DOHH2 (cell line): ENCODE measurements around the gene DHRS12.

Experiments used
- H3F3A ChIP-seq: fragments of 200-600 bp; sonication (generic), shearing (Covaris generic); 2 replicates; pipeline ENCODE4 v1.6.0; 2016; ENCODE audit warnings: antibody characterized with exemption, mild to moderate bottlenecking; ENCODE audit not compliant: control insufficient read depth, insufficient read depth
- H3K27ac ChIP-seq: fragments of 200-600 bp; sonication (generic); 2 replicates; pipeline ENCODE4 v1.5.1; 2014; ENCODE audit warnings: low read depth, mild to moderate bottlenecking, low read length, moderate library complexity
- H3K27me3 ChIP-seq: fragments of 200-600 bp; sonication (generic); 2 replicates; pipeline ENCODE4 v1.6.1; 2014; ENCODE audit warnings: mild to moderate bottlenecking, low read length, mixed read lengths; ENCODE audit not compliant: control insufficient read depth
- H3K36me3 ChIP-seq: fragments of 200-600 bp; sonication (generic); 2 replicates; pipeline ENCODE4 v1.6.1; 2014; ENCODE audit warnings: mild to moderate bottlenecking, low read length, moderate library complexity, mixed read lengths; ENCODE audit not compliant: control insufficient read depth
- H3K4me1 ChIP-seq: fragments of 200-600 bp; sonication (generic); 2 replicates; pipeline ENCODE4 v1.6.1; 2014; ENCODE audit warnings: mild to moderate bottlenecking, low read length, mixed read lengths; ENCODE audit not compliant: control insufficient read depth
- H3K4me2 ChIP-seq: fragments of 200-600 bp; sonication (generic); 2 replicates; pipeline ENCODE4 v1.6.0; 2014; ENCODE audit warnings: mild to moderate bottlenecking, low read length, moderate library complexity
- H3K4me3 ChIP-seq: fragments of 200-600 bp; sonication (generic); 2 replicates; pipeline ENCODE4 v1.5.1; 2014; ENCODE audit warnings: mild to moderate bottlenecking, low read length, mixed read lengths
- H3K79me2 ChIP-seq: fragments of 200-600 bp; sonication (generic); 2 replicates; pipeline ENCODE4 v1.6.1; 2014; ENCODE audit warnings: mild to moderate bottlenecking, low read length, mixed read lengths; ENCODE audit not compliant: control insufficient read depth
- H3K9me2 ChIP-seq: fragments of 200-600 bp; sonication (generic); replicated peaks from 2 replicates; pipeline ENCODE4 v1.6.1; 2014; ENCODE audit warnings: mild to moderate bottlenecking, low read length, mixed read lengths; ENCODE audit not compliant: control insufficient read depth
- H3K9me3 ChIP-seq: fragments of 200-600 bp; sonication (generic); 2 replicates; pipeline ENCODE4 v1.6.1; 2014; ENCODE audit warnings: antibody characterized with exemption, low read length, mixed read lengths; ENCODE audit not compliant: control insufficient read depth, insufficient read depth
- H4K20me1 ChIP-seq: fragments of 200-600 bp; sonication (generic); 2 replicates; pipeline ENCODE4 v1.6.0; 2014; ENCODE audit warnings: low read depth, mild to moderate bottlenecking, antibody characterized with exemption, low read length, moderate library complexity; ENCODE audit not compliant: control insufficient read depth, insufficient read depth
- EZH2phosphoT487 ChIP-seq: fragments of 200-600 bp; sonication (generic); IDR thresholded peaks from 2 replicates; pipeline ENCODE4 v1.6.1; 2017; ENCODE audit warnings: borderline replicate concordance, mild to moderate bottlenecking, antibody characterized with exemption, low read length, moderate library complexity, mixed read lengths
- TF ChIP-seq, protein P1 (sequence below): fragments of 200-600 bp; sonication (generic); IDR thresholded peaks from one replicate; pipeline ENCODE4 v1.5.1; 2014; ENCODE audit warnings: antibody characterized with exemption, mild to moderate bottlenecking, low read depth, low read length; ENCODE audit not compliant: poor library complexity, severe bottlenecking

DHRS12 gene

DNA sequence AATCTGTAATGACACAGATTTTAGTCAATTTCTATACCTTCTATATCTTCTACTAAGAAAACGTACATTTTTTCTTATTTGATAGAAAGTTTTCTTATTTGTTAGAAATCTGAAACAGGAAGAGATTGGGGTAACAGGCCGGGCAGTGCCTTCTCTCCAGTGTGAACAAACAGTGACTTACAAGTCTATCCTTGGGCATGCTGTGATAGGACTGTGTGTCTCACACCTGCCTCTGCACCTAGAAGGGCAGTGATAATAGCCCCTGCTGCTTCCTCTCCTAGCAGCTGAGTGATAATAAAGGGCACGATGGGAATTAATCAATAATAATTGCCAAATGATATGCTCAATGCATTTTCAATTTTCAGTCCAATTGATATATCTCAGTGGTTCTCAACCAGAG lies 39.6 kb upstream of the DHRS12 start:
- H3K4me3 ChIP-seq, result no peak overlapping the region
- H4K20me1 ChIP-seq, result no peaks in the 10 kb centered on the region
- no peaks in the 10 kb centered on the region for H3K36me3 ChIP-seq
- H3K9me3 ChIP-seq, result no peaks in the 10 kb centered on the region
- H3K79me2 ChIP-seq, result no peaks in the 10 kb centered on the region
- no peak for TF ChIP-seq EZH2phosphoT487
- TF ChIP-seq, protein P1, sequence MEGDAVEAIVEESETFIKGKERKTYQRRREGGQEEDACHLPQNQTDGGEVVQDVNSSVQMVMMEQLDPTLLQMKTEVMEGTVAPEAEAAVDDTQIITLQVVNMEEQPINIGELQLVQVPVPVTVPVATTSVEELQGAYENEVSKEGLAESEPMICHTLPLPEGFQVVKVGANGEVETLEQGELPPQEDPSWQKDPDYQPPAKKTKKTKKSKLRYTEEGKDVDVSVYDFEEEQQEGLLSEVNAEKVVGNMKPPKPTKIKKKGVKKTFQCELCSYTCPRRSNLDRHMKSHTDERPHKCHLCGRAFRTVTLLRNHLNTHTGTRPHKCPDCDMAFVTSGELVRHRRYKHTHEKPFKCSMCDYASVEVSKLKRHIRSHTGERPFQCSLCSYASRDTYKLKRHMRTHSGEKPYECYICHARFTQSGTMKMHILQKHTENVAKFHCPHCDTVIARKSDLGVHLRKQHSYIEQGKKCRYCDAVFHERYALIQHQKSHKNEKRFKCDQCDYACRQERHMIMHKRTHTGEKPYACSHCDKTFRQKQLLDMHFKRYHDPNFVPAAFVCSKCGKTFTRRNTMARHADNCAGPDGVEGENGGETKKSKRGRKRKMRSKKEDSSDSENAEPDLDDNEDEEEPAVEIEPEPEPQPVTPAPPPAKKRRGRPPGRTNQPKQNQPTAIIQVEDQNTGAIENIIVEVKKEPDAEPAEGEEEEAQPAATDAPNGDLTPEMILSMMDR, result no peak
- peaks cover 8% of the 10 kb centered on the region for H3K4me1 ChIP-seq
- H3F3A ChIP-seq, result no peaks in the 10 kb centered on the region
- H3K27me3 ChIP-seq, result no peaks in the 10 kb centered on the region
- no peak overlapping the region for H3K27ac ChIP-seq
- H3K4me2 ChIP-seq, result no peak overlapping the region
- H3K9me2 ChIP-seq, result no peaks in the 10 kb centered on the region

DNA sequence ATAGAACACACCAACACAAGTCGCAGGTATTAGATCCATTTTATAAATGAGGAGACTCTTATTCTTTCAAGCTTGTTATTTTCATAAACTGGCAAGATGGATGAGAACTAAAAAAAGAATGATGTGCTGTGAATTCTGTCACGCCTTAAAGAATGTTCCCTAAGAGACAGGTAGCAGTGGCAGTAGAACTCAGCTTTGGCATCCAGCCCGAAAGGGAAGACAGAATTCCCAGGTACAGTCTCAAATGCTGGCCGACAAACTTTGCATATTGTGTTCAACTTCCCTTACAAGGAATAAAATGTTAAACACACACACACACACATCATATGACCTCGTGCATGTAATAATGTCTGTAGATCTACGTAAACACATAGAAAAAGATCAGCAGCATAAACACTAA lies 37.8 kb upstream of the DHRS12 start:
- no peaks in the 10 kb centered on the region for H3K9me2 ChIP-seq
- H3F3A ChIP-seq, result no peaks in the 10 kb centered on the region
- no peaks in the 10 kb centered on the region for H3K9me3 ChIP-seq
- no peaks in the 10 kb centered on the region for H3K27me3 ChIP-seq
- H3K79me2 ChIP-seq, result no peaks in the 10 kb centered on the region
- H3K4me2 ChIP-seq, result no peak overlapping the region
- no peaks in the 10 kb centered on the region for H4K20me1 ChIP-seq
- TF ChIP-seq EZH2phosphoT487, result no peak
- TF ChIP-seq, protein P1, result no peak
- H3K4me1 ChIP-seq, result peaks cover 8% of the 10 kb centered on the region
- no peak overlapping the region for H3K4me3 ChIP-seq
- no peak overlapping the region for H3K27ac ChIP-seq
- H3K36me3 ChIP-seq, result no peaks in the 10 kb centered on the region

DNA sequence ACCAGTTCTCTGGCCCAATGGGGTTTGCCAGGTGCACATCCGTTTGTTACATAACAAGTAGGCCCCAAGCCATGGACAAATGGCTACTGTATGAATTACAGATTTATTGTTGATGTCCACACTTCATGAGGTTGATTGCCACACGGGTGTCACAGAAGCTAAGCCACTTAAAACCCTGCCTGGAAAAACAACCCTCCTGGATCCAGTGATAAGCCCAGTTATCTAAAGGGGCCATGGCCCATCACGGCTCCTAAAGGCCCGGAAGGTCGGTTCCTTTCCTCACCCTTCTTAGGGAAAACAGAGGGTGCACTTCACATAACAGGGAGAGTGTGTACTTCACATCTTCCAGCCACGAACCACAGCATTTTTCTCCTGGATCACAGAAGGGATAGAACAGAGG lies 37.0 kb upstream of the DHRS12 start:
- Histone ChIP-seq H3K27ac (no peak overlapping the region), H3K27me3 (no peaks in the 10 kb centered on the region), H3K4me3 (no peak overlapping the region), H3K9me3 (no peaks in the 10 kb centered on the region), H3K79me2 (no peaks in the 10 kb centered on the region), H3K4me2 (no peak overlapping the region), H3K4me1 (peaks cover 8% of the 10 kb centered on the region), H3F3A (no peaks in the 10 kb centered on the region), H3K36me3 (no peaks in the 10 kb centered on the region), H4K20me1 (no peaks in the 10 kb centered on the region), H3K9me2 (no peaks in the 10 kb centered on the region)
- no peak for TF ChIP-seq EZH2phosphoT487
- TF ChIP-seq, protein P1, result no peak
